Nucleus accumbens (tissue), 56 donors: ENCODE results near the gene LRRC7.
"Not testable (repeated sequence)": the region's sequence is repeated elsewhere in the genome, so short reads cannot be mapped to it uniquely, and the experiment has no call there.

Experiments used
- DNase-seq, 56 donors: peaks; one replicate each; lab custom pipeline; 2025; lab: John Stamatoyannopoulos, UW

The LRRC7 gene

GRCh38 chr1:70017770-70018169 is 450.0 kb downstream of the LRRC7 start:
- no peak for DNase-seq

DNA sequence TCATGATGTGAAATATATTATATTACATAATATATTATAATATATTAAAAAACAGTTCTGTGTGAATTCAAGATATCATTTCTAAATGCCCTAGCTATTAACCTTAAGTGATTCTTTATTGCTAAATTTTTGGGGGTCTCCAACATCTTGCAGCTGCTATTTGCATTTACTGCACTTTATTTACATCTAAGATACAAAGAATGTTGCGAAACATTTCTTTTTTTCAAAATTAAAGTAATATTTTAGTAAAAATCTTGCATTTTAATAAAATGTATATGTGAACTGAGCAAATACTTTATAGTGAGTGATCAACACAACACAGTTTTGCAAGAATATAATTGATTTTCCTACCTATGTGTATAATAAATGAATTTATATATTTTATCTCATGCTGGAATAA is 456.6 kb downstream of the LRRC7 start:
- no peak for DNase-seq

DNA sequence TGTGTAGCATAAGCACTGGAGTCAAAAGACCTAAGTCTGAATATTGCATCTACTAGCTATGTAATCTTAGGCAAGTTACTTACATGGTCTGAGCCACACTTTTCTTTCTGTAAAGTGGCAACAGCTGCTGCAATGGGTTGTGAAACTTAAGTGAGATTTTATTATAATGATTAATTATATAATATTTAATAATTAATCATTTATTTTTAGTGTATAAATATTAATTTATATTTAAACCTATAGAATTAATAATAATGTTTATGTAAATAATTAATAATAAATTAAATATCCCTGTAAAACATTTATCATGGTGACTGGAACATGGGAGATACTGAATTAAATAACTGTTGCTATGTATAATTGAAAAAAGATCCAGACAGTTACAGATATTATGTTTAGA is 457.3 kb downstream of the LRRC7 start:
- no peak for DNase-seq

GRCh38 chr1:70025846-70026245 is 458.1 kb downstream of the LRRC7 start:
- DNase-seq: no peak

- no peak for DNase-seq
Observed at GRCh38 chr1:70033266-70033873, 465.6 kb downstream of the LRRC7 start.

DNA sequence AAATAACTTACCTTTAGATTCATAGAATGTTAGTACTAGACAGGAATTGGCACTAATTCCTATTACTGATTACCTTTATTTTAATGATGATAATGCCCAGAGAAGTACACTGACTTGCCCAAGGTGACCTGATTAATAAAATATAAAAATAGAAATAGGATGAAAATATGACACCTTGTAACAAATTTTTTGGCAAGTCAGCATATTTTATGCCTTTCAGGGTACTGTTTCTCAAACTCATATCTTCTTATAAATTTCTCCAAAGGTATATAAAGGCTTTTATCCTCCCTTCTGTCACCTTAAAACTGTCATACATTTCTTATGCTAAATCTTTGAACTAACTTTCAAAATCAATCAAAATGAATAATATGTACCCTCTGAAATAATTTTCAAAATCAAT is 466.2 kb downstream of the LRRC7 start:
- no peak for DNase-seq

DNA sequence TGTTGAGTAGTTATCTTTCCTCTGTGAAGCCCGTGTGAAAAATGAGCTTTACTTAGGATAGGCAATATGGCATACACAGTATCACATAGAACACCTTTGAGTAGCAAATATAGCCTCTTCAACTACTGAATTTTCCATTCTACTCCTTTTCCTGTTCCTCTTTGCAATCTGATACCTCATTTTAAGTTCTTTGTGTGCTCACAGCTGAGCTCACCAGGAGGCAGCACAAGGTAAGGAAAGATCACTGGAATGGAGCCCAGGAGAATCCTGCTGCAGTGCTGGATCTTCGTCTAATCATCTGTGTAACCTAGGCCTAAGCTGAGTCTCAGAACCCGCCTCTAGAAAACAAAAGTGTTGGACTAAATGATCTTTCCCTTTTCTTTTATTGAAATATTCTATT is 466.7 kb downstream of the LRRC7 start:
- no peak for DNase-seq

DNA sequence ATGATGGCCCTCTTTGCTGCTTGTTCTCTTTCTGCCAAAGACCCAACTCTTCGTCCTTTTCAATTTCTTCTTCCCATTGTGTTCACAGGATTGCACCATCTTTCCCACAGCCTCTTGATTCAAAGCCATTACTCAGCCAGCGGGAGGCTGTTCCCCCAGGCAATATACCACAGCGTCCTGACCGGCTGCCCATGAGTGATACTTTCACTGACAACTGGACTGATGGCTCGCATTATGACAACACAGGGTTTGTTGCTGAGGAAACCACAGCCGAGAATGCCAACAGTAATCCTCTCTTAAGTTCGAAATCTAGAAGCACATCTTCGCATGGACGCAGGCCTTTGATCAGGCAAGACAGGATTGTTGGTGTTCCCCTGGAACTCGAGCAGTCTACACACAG is 470.3 kb downstream of the LRRC7 start:
- DNase-seq: no peak

DNA sequence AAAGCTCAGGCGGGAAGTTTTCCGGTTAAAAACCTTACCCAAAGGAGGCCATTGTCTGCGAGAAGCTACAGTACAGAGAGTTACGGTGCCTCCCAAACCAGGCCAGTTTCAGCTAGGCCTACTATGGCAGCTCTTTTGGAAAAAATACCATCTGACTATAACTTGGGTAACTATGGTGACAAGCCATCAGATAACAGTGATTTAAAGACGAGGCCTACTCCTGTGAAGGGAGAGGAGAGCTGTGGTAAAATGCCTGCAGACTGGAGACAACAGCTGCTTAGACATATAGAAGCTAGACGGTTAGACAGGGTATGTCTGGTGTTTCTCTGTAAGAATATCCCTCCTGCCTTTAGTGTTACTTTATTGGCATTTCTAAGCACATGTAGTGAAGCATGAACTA is 471.8 kb downstream of the LRRC7 start:
- no peak for DNase-seq

- no peak for DNase-seq
Observed at GRCh38 chr1:70041317-70042045, 473.8 kb downstream of the LRRC7 start.

- no peak for DNase-seq
Observed at GRCh38 chr1:70042090-70042731, 474.5 kb downstream of the LRRC7 start.

DNA sequence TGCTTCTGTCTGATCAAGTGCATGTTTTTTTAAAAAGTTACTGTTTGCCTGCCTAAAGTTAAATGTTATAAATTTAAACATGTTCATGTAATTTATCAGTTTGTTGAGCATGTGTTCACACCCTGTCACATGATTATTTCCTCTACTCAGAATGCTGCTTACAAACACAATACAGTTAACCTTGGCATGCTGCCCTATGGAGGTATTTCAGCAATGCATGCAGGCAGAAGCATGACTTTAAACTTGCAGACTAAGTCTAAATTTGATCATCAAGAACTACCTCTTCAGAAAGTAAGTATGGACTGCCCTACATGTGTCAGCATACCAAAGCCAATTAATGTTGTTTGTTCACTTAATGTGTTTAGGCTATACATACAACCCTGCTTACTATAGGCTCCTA is 476.1 kb downstream of the LRRC7 start:
- no peak for DNase-seq

- no peak for DNase-seq
Observed at GRCh38 chr1:70044832-70045231, 477.1 kb downstream of the LRRC7 start.

DNA sequence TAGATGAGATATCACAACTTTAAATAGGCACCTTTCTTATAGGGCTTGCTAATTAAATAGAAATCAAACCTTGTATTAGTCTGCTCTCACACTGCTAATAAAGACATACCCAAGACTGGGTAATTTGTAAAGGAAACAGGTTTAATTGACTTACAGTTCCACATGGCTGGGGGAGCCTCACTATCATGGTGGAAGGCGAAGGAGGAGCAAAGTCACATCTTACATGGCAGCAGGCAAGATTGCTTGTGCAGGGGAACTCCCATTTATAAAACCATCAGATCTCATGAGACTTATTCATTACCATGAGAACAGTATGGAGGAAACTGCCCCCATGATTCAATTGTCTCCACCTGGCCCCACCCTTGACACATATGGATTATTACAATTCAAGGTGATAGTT is 477.9 kb downstream of the LRRC7 start:
- not testable (repeated sequence) for DNase-seq

DNA sequence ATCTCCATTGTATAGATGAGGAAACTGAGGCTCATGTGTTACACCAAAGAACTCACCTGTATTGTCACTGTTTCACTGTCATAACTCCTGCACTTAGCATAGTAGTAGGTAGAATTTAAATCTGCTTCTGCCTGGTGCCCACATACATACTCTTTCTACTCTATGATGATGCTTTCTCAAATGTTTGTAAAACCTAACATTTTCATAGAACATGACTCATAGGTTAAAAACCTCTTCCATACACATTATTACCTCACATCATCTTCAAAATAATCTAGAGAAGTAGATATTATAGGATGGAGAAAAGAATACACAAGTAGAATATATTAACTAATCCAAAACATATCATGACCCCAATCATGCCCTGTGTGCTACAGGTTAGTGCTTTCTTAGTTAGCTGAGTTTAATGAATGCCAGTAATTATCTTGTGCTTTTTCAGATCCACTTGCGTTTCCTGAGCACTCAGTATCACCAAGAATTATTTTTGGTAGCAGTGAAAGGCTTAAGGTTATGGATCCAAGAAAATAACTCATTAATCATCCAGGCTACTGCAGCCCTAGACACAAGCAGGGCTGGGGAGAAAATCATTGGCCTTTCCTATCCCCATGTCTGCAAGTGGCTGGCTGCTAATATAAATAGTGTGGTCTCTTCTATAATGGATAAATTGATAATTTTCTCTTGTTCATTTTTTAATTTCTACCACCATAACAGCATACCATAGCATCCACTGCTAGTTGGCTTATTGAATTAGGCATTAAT is 480.8 kb downstream of the LRRC7 start:
- no peak for DNase-seq

DNA sequence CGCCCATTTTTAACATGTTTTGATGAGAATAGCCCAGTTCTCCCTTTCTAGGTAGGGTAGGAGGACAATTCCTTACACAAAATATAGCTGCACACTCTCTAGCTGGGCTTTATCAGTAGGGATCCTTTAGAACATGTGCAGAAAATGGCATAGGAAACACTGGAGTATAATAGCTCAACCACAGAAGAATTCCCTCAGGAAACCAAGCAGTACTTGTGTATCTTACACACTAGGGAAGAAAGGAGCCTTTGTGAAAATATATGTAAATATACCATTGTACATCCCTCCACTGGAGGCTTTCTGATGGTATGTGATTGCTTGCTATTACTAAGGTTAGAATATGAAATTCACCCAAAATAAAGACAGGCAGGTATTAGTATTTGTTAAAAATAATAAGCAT is 484.2 kb downstream of the LRRC7 start:
- DNase-seq: no peak

GRCh38 chr1:70057500-70057899 is 489.8 kb downstream of the LRRC7 start:
- no peak for DNase-seq

- peak in 3 of 56 donors; percentile 0 to 16 (median 4) for DNase-seq
Observed at GRCh38 chr1:70061231-70061630, 493.5 kb downstream of the LRRC7 start.

DNA sequence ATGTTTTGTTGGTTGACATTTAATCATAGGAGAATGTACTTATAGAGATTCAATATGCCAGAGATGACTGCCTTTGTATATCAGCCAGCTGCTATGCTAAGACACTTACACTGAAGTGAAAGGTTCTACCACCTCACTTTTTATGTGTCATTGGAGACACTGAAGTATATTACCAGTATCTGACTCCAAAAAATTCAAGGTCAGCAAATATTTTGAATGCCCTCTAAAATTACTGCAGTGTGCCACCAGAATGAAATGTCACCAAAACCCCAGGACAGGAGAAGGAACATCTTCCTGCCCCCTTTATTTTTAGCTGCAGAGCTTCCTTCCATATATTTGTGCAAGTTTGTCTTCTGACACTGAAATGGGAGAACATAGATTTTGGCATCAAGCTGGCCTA is 496.1 kb downstream of the LRRC7 start:
- DNase-seq: no peak

DNA sequence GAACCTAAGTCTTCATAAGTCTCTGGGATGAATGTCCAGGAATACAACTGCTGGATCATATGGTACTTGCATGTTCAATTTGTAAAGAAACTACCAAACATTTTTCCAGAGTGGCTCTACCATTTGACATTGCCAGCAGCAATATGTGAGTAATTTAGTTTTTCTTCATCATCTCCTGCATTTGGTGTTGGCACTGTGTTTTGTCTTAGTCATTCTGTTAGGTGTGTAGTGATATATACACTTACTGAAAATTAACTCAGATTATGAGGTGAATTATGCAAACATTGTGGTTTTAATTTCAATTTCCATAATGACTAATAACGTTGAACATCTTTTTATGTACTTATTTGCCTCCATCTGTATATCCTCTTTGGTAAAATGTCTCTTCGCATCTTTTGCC is 499.0 kb downstream of the LRRC7 start:
- no peak for DNase-seq

DNA sequence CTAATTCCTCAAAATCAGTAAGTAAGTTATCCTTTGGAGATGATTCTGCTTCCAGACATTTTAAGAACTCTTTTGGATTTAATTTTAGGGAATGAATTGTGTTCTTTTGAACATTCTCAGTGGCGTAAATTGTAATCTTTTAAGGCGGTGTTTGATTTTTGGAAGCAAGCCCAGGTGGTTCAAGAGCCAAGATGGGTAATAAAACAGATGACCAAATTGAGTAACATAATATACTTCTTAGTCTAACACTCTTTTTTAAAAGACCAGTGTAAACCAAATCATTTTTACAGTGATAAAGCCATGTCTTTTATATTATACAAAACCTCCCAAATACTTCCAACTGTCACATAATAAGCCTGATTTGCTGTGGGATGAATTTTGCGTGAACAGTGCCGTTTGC is 503.9 kb downstream of the LRRC7 start:
- no peak for DNase-seq
